Stimulated activated CD4-positive, alpha-beta T cell treated with anti-CD3 and anti-CD28 coated beads, TNF-alpha, amount 100 ng/mL, for 1 hour (primary cell): ENCODE results near the gene DNA2.
A peak's percentile ranks its signal among the peaks of the same experiment; 100 is the strongest.
"Not testable (repeated sequence)": the region's sequence is repeated elsewhere in the genome, so short reads cannot be mapped to it uniquely, and the experiment has no call there.

Source experiments
- DNase-seq, 3 donors: peaks; one replicate each; pipeline ENCODE4 v3.0.0-alpha.2; 2020; ENCODE audit warnings: low read depth in 3 of 3, low spot score in 1 of 3

The DNA2 gene, protein sequence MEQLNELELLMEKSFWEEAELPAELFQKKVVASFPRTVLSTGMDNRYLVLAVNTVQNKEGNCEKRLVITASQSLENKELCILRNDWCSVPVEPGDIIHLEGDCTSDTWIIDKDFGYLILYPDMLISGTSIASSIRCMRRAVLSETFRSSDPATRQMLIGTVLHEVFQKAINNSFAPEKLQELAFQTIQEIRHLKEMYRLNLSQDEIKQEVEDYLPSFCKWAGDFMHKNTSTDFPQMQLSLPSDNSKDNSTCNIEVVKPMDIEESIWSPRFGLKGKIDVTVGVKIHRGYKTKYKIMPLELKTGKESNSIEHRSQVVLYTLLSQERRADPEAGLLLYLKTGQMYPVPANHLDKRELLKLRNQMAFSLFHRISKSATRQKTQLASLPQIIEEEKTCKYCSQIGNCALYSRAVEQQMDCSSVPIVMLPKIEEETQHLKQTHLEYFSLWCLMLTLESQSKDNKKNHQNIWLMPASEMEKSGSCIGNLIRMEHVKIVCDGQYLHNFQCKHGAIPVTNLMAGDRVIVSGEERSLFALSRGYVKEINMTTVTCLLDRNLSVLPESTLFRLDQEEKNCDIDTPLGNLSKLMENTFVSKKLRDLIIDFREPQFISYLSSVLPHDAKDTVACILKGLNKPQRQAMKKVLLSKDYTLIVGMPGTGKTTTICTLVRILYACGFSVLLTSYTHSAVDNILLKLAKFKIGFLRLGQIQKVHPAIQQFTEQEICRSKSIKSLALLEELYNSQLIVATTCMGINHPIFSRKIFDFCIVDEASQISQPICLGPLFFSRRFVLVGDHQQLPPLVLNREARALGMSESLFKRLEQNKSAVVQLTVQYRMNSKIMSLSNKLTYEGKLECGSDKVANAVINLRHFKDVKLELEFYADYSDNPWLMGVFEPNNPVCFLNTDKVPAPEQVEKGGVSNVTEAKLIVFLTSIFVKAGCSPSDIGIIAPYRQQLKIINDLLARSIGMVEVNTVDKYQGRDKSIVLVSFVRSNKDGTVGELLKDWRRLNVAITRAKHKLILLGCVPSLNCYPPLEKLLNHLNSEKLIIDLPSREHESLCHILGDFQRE

DNA sequence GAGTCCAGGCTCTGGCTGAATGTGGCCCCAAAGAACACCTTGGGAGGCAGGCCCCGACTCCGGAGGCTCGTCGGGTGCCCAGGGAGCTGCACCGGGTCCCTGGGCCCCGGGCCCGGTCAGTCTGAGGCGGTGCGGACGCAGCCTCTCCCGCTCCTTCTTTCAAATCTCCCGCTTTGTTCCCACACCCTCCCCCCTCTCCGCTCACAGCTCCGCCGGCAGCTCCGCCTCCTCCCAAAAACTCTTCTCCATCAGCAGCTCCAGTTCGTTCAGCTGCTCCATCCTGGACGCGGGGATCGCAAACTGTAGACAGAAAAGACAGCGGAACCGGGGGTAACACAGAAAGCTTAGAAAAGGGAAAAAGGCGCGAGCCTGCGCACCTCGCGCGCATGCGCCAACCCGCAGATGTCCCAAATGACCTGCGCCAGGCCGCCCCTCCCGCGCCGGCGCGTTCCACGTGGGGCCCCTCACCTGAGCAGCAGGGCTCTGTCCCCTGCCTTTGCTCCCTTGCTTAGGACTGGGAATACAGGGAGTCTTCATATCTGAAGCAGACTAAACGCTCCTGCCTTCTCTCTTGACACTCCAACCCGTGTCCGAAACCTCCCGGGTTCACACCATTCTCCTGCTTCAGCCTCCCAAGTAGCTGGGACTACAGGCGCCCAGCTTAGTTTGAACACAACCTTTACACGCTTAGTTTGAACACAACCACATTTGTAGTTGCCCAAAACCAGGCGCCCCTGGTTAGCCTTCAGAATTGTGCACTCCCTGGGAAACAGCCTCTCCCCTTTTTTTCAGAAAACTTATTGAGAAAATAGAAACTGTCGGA lies at the start of gene DNA2:
Gene DNA2, minus strand, starts transcription at position 388 of the 823 bp plus-strand sequence. Its CDS starts 109 bp downstream, at position 279.
- DNase-seq = peak; percentile 8 to 67 (median 44)

DNA sequence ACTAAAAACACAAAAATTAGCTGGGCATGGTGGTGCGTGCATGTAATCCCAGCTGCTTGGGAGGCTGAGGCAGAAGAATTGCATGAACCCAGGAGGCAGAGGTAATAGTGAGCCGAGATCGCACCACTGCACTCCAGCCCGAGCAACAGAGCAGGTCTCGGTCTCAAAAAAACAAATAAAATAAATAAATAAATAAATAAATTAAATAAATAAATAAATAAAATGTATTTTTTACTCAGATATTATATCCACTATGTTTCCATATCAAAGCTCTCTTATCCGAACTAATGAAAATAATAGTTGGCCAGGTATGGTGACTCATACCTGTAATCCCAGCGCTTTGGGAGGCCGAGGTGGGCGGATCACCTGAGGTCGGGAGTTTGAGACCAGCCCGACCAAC lies 46.8 kb upstream of the DNA2 start:
- DNase-seq = not testable (repeated sequence)

DNA sequence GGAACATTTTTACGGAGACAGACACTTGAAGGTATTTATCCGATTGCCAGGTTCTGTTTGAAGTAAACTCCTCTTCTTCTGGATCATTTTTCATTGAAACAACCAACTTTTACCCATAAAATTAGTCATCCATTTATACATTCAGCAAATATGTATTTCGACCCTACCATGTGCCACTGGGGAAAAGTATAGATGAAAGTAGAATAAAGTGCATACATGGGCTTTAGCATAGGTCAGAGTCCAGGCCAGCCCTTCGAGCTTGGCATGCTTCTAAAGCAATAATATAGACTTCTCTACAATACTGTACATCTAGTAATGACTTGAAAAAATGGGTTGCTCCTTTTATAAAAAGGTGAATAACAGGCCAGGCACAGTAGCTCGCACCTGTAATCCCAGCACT lies 45.4 kb upstream of the DNA2 start:
- DNase-seq = no peak

DNA sequence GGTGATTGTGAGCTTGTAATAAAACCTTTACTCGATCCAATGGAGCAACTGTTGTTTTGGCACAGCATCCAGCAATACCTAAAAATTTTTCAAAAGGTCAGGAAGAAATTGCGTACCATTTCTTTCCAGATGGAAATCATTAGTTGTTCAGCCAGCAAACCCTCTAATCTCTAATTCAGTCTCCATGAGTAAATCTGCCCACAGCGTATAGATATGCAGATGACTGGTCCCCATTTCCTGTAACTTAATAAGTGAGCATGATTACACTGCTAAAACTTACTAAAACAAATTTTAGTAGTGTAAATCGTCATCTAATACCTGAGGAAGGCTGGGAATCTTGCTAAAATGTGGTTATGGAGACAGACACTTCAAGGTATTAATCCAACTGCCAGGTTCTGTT lies 45.0 kb upstream of the DNA2 start:
- DNase-seq = no peak

DNA sequence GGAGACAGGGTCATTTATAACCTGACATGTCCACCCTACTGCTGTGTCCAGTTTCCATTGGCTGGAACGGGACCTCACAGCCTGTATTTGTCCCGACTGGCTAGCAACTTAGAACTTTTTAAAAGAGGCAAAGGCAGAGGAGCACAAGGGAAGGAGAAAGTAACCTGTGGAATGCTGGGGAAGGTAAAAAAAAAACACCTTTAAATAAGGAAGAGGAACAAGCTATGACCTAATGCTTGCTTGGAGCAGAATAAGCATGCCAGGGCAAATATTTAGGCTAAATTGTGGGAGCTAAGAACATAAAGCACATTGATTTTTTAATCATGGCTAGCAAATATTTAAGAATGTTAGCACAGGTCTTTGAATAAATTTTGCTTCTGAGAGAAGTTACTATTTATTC lies 44.4 kb upstream of the DNA2 start:
- not testable (repeated sequence) for DNase-seq

DNA sequence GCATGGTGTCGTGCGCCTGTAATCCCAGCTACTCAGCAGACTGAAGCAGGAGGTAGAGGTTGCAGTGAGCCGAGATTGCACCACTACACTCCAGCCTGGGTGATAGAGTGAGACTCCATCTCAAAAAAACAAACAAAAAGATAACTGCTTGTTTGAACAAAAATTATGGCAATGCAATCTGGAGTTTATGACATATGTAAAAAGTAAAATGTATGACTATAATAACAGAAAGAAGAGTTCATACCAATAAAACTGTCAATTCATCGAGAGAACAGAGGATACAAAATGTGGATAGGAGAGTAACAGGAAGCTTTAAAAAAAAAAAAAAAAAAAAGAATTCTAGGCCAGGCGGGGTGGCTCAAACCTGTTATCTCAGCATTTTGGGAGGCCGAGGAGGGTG lies 36.3 kb upstream of the DNA2 start:
- DNase-seq = no peak

DNA sequence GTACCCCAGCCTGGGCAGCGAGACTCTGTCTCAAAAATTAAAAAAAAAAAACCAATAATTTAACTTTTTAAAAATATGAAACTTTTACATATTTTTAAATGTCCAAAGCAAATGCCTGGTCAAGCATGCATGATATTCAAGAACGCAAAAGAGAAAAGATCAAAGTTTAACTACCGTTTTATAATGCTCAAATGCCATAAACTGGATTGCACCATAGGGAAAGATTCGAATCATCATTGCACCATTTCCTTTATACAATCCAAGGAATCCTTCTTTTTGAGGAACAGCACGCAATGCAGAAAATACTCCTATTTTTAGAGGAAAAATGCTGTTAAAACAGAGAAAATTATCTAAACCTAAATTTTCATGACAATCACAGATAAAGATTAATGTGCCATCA lies 34.6 kb upstream of the DNA2 start:
- no peak for DNase-seq

DNA sequence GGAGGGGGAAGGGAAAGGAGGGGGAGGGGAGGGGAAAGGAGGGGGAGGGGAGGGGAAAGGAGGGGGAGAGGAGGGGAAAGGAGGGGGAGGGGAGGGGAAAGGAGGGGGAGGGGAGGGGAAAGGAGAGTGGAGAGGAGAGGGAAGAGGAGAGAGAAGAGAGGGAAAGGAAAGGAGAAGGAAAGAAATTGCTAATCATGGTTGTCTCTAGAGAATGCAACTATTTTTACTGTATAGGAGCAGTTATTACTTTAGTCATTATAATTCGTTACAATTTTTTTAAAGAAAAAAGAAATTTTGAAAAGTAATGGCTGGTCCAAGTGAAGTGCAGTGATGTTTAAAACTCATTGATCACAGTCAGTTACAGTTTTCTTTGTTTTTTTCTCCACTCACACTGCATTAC lies 31.1 kb upstream of the DNA2 start:
- DNase-seq = no peak

DNA sequence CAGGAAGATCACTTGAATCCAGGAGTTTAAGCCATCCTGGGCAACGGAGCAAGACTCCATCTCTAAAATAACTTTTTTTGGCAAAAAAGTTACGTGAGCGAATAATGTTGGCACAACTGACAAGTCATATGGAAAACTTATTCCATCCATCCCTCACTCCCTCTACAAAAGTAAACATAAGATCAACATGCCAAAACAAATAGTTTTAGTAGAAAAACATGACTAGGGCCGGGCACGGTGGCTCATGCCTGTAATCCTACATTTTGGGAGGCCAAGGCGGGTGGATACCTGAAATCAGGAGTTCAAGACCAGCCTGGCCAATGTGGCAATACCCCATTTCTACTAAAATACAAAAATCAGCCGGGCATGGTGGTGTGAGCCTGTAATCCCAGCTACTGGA lies 29.9 kb upstream of the DNA2 start:
- DNase-seq = no peak

DNA sequence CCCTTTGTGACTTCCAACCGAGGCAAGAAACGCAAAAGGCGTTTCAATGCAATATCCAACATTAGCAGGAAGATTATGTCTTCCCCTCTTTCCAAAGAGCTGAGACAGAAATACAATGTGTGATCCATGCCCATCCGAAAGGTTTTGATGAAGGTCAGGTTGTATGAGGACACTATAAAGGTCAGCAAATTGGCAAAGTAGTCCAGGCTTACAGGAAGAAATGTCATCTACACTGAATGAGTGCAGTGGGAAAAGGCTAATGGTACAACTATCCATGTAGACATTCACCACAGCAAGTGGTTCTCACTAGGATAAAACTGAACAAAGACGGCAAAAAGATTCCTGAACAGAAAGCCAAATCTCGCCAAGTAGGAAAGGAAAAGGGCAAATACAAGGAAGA lies 27.8 kb upstream of the DNA2 start:
- no peak for DNase-seq

DNA sequence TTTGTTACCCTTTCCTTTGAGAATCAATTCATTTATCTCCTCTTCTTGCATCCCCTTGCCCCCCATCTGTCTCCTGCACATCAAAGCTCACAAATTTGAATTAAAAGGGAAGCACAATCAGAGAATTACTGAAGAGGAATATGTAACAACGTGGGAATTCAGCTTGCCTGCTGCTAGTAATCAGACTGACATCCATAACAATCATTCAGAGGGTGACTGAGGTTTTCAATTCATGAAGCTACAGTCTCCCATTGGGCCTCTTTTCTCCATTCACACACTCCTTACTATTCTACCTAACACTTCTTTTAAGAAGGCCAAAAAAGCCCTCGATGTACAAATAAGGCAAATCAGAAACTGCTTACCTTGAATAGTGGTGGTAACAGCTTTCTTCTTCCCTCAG lies 24.3 kb upstream of the DNA2 start:
- DNase-seq = no peak

DNA sequence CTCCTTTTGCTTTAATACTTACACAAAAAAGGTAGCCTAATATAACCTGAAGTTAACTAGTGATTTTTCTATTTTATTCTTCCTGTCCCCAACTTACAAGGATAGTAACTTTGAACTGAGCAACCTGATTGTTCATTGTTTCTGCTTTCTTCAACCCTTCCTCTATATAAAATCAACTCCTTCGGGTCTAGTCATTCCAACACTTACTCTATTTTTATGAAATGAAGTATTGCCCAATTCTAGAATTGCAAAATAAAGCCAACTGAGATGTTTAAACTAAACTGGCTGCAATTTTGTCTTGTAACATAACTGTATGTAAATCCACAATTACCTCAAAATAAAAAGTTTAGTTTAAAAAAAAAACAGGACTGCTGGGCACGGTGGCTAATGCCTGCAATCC lies 20.3 kb upstream of the DNA2 start:
- no peak for DNase-seq

DNA sequence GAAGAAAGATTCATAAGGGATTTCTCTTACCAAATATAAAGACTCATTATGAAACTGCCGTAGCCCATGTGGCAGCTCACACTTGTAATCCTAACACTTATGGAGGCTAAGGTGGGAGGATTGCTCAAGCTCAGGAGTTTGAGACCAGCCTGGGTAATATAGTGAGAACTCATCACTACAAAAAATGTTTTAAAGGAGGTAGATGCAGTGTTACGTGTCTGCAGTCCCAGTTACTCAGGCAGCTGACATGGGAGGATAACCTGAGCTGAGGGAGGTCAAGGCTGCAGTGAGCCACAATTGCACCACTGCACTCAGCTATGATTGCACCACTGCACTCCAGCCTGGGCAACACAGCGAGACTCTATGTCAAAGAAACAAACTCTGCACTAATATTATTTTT lies 18.1 kb upstream of the DNA2 start:
- DNase-seq = no peak

DNA sequence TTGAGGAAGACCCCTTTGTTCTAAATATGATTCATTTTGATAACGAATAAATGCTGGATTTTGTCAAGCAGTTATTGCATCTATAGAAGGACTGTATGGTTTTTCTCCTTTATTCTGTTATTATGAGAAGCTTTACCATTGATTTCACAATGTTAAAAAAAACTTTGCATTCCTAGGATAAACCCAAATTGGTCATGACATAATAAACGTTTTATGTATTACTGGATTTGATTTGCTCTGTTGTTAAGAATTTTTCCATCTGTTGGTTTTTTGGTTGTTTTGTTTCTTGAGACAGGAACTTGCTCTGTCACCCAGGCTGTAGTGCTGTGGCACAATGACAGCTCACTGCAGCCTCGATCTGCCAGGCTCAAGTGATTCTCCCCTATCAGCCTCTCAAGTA lies 2.2 kb upstream of the DNA2 start:
- no peak for DNase-seq

DNA sequence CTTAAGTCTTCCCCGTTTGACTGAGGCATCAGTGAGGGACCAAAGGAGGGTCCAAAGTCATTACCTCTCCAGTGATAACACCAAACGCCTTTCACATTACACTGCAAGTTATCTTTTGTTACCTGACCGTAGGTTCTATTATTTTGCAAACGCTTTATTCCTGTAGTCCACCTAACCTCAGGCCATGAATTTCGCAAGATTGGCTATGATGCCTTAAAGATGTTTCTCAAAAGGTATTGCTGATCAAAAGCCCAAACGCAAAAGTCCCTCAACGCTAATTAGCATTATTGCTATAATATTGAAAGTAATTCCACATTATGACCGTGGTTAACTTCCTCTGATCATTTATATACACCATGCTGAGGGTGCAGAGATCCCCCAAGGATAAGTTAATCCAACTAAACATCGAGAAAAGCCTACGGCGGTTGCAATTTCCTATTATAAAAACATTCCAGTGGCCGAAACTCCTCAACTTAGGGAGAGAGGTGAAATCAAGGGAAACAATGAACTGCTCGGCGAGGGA lies 649 bp downstream of the DNA2 start:
- DNase-seq = no peak

DNA sequence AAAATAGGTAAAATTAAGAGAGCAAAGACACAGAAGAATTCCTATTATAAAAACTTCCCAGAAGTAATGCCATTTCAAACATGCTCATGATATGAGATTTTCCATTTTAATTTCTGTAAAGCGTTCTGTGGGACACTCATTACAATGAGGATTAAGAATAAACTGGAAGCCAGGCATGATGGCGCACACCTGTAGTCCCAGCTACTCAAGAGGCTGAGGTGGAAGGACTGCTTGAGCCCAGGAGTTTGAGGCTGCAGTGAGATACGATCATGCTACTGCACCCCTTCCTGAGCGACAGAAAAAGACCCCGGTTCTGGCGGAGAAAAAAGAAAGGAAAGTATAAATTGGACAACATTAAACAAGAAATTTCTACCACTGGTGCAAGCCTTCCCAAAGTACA lies 1.5 kb downstream of the DNA2 start:
- DNase-seq = no peak

DNA sequence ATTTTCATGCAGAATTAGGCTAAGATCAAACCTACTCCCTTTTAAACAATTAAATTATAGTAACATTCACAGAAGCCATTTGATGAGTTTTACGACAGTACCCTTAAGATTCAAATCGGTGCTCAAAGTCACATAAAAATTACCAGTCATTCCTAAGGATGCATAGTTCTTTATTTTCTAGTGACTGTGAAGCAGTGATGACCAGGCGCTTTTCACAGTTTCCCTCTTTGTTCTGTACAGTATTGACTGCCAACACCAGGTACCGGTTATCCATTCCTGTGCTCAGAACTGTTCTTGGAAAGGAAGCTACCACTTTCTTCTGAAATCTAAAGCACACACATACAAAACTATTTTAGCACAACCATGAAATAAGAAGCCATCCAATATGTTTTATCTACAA lies 1.9 kb downstream of the DNA2 start:
- DNase-seq = no peak

DNA sequence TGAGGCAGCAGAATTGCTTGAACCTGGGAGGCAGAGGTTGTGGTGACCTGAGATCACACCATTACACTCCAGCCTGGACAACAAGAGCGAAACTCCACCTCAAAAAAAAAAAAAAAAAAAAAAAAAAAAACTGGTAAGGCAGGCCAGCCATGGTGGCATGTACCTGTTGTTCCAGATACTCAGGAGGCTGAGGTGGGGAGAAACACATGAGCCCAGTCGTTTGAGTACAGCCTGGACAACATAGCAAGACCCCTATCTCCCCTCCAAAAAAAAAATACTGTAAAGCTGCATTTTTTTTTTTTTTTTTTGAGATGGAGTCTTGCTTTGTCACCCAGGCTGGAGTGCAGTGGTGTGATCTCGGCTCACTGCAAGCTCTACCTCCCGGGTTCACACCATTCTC lies 7.0 kb downstream of the DNA2 start:
- not testable (repeated sequence) for DNase-seq

DNA sequence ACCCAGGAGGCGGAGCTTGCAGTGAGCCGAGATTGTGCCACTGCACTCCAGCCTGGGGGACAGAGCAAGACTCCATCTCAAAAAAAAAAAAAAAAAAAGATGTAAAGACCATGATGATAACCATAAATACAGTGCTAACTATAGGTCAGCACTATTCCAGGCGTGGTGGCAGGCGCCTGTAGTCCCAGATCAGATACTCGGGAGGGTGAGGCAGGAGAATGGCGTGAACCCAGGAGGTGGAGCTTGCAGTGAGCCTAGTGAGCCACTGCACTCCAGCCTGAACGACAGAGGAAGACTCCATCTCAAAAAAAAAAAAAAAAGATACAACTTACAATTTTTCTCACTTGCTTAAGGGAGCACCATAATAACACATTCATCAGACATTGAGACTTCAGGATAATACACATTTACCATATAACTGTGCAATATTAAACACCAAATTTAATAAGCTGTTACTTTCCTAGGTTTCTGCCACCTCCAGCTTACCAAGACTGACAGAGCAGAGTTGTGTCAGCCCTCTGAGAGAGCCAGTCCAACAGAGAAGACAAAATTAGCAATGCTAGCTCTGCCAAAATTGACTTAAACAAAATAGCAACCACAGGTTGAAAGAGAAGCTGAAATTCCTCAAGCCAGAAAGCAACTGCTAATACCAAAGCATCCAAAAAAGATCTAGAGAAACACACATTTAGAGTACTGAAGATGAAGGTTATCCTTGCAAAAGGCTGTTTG lies 8.2 kb downstream of the DNA2 start:
- no peak for DNase-seq

DNA sequence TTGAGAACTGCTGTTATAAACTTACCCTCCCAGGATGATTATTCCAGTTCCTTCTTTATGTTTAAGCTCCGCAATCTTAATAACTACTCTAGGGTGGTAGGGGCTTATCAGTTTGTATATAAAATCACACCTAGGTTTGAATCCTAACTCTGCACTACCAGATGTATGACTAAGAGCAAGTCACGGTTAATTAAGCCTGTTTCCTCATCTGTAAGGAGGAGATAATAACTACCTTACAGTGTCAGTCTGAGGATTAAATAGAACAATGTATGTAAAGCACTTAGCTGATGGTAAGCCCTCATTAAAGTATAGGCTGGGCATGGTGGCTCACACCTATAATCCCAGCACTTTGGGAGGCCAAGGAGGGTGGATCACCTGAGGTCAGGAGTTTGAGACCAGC lies 9.2 kb downstream of the DNA2 start:
- no peak for DNase-seq
